Measurements from ENCODE around the gene ENDOG.
"Not testable (repeated sequence)": the region's sequence is repeated elsewhere in the genome, so short reads cannot be mapped to it uniquely, and the experiment has no call there.

ENDOG gene

DNA sequence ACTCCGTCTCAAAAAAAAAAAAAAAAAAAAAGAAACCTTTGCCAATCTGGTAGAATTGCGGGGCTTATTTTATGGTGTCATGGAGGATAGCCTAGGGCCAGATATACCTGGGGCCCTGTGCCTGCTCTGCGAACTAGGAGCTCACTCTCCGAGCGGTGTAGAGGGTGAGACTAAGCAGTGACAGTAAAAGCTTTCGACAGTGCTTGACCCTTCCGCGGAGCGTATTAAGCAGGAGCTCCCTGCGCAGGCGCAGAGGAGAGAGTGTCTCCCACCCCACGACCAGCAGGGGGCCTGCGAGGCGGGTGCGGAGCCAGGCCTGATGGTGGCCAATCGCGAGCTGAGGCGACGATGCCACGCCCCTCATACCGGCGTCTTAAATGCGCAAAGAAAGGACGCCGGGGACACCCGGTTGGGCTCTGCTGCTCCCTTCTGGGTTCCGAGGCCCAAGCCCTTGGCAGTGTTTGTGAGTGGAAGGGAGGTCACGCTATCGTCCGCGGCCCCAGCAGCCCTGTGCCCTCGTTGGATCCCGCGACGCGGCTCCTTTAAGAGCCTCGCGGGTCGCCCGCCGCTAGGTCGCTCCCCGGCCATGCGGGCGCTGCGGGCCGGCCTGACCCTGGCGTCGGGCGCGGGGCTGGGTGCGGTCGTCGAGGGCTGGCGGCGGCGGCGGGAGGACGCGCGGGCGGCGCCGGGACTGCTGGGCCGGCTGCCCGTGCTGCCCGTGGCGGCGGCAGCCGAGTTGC, at the start of gene ENDOG:
Gene ENDOG (plus strand): TSS at position 402 of the 740 bp plus-strand sequence. CDS start 185 bp downstream, at position 587.
- peak; percentile 96 for DNase-seq (ENCODE audit: low read depth, low spot score)

- DNase-seq (ENCODE audit: low read depth, low spot score), result no peak
Observed at GRCh38 chr9:128768606-128769005, 49.7 kb upstream of the ENDOG start.

DNA sequence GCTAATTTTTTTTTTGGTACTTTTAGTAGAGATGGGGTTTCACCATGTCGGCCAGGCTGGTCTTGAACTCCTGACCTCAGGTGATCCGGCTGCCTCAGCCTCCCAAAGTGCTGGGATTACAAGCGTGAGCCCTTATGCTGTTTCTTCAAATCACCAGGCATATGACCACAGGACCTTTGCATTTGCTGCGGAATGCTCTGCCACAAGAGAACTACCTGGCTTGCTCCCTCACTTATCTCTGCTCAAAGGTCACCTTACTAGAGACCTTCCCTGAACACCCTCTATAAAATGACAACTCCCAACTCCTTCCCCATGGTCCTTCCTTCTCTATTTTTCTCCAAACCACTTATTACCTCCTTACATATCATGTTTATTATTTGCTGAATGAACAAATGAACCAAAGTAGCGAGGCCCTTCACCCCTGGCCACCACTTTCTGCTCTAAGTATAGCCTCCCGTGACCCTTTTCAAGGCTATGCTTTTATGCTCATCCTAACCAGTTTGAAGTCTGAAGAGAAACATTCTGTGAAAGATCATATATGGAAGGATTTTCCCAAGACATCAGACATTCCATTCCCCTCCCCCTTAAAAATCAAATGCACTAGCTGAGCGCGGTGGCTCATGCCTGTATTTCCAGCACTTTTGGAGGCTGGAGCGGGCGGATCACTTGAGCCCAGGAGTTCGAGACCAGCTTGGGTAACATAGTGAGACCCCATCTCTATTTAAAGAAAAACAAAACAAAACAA, 47.8 kb upstream of the ENDOG start:
- no peak for DNase-seq (ENCODE audit: low read depth, low spot score)

DNA sequence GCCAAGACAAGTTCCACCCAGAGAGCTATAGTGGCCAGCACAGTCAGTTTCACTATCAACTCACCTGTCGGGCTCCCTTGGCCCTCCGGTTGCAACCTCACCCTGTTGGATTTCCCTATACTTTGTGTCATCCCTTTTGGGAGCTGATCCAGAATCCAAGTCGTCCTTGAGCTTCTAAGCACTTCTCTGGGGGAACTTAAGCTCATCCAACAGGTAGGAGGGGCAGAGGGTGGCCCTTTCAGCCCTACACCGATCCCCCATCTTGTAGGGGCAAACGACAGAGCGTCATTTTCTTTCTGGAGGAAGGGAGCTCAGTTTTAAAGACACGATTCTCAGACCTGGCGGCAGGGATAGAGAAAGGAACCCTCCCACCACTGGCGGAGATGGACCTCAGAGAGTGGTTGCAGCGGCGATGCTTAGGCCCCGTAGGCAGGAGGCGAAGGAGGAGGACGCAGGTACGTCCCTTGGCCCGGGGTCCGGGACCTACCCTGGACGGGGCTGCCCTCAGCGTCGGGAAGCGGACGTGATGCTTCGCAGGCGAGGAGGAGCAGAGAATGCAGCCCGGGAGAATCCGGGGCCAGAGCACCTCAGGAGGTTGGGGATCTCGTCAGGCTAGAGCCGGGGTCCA, 47.1 kb upstream of the ENDOG start:
- no peak for DNase-seq (ENCODE audit: low read depth, low spot score)

- DNase-seq (ENCODE audit: low read depth, low spot score), result peak; percentile 87
Observed at GRCh38 chr9:128771745-128772519, 46.4 kb upstream of the ENDOG start, which contains the start of gene ZER1. Gene ZER1, minus strand, starts transcription at chr9:128771927. Its CDS starts 16,362 bp downstream, at chr9:128755565.

DNA sequence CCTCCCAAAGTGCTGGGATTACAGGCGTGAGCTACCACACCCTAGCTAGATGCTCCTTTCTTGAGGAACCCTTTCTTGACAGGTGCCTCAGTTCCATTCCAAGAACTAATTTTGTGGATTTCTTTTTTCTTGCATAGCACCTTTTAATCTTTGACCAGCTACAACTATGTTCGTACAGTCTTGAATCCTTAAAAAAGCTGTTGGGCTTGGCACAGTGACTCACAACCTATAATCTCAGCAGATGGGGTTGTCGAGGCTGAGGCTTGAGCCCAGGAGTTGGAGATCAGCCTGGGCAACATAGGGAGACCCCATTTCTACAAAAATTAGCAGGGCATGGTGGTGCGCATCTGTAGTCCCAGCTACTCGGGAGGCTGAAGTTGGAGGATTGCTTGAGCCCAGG, 45.3 kb upstream of the ENDOG start:
- no peak for DNase-seq (ENCODE audit: low read depth, low spot score)

GRCh38 chr9:128774804-128775203, 43.5 kb upstream of the ENDOG start:
- DNase-seq (ENCODE audit: low read depth, low spot score), result no peak

DNA sequence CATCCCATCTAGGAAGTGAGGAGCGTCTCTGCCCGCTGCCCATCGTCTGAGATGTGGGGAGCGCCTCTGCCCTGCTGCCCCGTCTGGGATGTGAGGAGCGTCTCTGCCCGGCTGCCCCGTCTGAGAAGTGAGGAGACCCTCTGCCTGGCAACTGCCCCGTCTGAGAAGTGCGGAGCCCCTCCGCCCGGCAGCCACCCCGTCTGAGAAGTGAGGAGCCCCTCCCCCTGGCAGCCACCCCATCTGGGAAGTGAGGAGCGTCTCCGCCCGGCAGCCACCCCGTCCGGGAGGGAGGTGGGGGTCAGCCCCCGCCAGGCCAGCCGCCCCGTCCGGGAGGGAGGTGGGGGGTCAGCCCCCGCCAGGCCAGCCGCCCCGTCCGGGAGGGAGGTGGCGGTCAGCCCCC, 38.2 kb upstream of the ENDOG start:
- DNase-seq (ENCODE audit: low read depth, low spot score), result not testable (repeated sequence)

- no peak for DNase-seq (ENCODE audit: low read depth, low spot score)
Observed at GRCh38 chr9:128781187-128782070, 36.9 kb upstream of the ENDOG start.

- DNase-seq (ENCODE audit: low read depth, low spot score), result no peak
Observed at GRCh38 chr9:128782669-128783068, 35.6 kb upstream of the ENDOG start.

GRCh38 chr9:128785427-128785826, 32.9 kb upstream of the ENDOG start:
- no peak for DNase-seq (ENCODE audit: low read depth, low spot score)

DNA sequence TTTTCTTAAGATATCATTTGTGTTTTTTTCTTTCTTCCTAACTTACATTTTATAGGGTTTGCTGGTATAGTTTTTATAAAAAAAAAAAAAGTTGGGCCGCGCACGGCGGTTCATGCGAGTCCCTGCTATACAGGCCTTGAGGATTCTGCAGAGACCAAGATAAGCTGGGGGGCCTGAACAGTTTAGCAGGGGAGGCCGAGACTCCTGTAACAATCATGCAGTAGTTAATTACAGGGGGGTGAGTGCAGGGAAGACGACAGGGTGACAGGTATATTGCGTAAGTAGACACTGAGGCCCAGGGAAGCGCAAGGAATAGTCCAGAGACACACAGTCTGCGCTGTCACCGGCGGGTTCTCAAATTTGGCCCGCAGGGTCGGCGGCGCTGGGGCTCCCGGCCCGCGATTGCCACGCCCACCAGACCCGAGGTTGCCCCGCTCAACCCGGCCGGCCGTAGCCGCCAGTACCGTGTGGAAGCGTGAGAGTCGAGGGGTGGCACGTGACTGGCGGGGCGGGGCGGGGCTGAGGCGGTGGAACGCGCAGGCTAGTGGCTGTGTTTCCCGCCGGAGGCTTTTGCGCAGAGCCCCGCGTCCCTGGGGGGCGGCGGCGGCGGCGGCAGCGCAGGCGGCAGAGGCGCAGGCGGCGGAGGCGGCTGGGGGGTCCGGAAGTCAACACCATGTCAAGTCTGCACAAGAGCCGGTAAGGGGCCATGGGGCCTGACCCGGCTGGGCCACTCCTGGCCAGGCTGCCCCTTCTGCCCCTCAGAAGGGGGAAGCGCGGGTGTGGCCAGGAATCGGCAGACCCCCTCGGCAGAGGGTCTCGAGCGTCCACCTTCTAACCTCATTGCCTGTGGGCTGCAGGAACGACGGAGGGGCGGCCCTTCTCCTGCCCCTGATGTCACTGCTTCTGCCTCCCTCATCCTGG, 31.4 kb upstream of the ENDOG start, which contains the start of gene TBC1D13:
Gene TBC1D13 (plus strand): TSS at position 573 of the 921 bp plus-strand sequence. CDS start 101 bp downstream, at position 674.
- peak; percentile 77 for DNase-seq (ENCODE audit: low read depth, low spot score)

DNA sequence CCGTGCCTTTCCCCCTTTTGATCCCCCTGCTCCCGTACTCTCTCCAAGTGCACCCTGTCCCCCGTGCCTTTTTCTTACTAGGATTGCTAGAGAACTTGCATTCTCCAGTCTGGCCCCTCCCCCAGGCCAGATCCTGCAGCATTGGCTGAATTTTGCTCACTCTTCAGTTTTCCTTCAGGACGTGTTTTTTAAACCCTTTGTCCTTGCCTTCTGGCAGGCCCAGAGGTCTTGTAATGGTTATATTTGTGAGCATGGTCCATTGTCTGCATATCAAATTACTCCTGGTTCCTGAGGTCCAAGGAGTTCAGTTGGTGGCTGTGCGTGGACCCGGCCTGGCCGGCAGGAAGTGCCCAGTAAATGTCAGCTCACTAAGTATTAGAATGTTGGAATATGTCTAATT, 30.6 kb upstream of the ENDOG start:
- DNase-seq (ENCODE audit: low read depth, low spot score), result no peak

DNA sequence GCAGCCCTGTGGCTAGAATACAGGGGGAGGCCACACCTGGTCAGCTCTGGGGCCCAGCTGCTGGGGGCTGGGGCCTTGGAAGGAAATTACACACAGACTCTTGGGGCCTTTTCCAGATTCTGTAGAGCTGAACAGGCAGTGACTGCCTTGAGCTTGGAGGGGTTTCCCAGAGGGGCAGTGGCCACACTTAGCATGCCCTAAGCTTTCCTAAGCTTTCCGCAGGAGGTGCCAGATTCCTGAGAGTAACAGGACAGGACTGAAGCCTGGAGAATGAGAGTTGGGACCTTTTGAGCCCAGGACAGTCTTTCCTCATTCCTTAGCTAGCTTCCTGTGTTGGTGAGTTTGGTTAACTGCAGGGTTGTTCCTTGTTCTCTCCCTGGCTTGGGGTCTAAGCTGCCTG, 29.9 kb upstream of the ENDOG start:
- DNase-seq (ENCODE audit: low read depth, low spot score), result no peak

DNA sequence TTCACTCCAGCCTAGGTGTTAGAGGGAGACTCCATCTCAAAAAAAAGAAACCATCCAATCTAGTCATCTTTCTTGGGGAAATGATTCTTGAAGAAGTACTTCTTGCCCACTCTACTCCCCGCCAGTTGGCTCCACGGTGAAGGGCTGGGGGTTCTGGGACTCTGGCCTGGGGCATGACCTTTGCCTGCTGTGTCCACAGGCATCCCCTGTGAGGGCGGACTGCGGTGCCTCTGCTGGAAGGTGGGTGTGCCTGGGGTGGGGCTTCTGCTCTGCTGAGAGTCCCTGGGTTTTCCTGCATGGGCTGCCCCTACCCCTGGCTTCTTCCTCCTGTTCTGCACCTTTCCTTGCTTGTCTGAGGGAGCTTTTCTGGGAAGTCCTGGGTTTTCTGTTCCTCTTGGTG, 27.8 kb upstream of the ENDOG start:
- no peak for DNase-seq (ENCODE audit: low read depth, low spot score)

DNA sequence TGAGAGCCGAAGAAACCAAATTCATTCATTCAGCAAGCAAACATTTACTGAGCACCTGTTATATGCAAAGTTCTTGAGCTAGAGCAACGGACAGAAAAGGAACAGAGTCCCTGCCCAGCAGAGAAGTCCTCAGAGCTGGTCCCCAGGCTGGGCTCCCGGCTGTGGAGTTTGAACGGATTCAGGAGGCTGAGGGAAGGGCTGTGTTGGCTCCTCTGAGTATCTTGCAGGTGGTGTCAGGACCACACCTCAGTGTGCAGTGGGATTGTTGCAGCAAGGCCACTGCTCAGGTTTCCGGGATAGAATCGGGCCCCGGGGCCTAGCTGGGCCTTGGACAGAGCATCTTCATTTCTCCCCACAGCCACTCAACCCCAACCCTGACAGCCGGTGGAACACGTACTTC, 26.2 kb upstream of the ENDOG start:
- DNase-seq (ENCODE audit: low read depth, low spot score), result no peak

DNA sequence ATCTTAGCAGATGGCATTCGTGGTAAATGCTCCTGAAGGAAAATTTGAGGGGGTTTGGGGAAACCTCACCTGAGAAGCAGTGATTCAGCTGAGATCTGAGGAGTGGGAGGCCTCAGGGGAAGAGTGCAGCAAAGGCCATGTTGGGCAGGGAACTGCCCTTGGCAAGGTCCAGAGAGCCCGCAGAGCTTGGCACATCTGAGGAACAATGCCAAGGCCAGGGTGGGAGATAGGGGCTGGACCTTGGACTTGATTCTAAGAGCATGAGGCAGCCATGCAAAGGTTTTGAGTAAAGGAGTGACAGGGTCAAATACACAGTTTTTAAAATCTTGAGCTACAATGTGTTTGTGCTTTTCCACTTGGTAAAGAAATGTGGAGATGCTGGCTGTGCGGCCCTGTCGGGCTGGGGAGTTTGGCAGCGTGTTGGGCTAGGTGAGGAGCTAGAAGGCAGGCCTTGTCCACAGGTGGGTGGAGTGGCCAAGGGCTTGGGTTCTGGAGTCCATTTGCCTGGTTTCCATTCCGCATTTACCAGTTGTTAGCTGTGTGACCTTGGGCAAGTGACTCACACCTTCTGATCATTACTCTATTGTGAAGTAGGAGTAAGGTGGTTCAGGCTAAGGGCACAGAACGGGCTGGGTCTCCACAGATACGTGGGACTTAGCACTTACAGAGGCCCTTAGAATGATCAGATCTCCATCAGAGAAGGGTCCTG, 25.2 kb upstream of the ENDOG start:
- DNase-seq (ENCODE audit: low read depth, low spot score), result no peak

DNA sequence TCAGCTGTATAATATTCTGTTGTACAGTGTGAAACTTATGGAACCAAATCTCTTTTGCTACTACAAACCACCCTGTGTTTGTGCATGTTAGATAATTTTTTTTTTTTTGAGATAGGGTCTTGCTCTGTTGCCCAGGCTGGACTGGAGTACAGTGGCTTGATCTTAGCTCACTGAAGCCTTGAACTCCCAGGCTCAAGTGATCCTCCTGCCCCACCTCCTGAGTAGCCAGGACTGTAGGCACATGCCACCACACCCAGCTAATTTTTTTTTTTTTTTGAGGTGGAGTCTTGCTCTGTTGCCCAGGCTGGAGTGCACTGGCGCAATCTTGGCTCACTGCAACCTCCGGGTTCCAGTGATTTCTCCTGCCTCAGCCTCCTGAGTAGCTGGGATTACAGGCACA, 23.3 kb upstream of the ENDOG start:
- DNase-seq (ENCODE audit: low read depth, low spot score), result not testable (repeated sequence)

DNA sequence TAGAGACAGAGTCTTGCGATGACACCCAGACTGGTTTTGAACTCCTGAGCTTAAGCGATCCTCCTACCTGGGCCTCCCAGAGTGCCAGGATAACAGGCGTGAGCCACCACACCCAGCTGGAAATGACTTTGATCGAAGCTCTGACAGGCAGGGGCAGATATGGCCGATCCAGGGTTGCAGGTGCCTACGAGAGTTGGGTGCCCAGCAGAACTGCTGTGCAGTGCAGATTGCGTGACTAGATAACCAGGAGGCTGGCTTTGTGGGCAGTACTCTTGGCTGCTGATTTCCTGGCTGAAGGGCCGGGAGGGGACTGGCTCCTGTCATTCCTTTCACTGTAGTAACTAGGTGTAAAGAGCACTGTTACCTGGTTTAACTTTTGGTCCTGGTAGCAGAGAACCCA, 19.4 kb upstream of the ENDOG start:
- no peak for DNase-seq (ENCODE audit: low read depth, low spot score)
